HG02610 (cell line): ENCODE results near the gene GAS1.

Source experiments
- ATAC-seq: cut with Tn5 transposase; IDR thresholded peaks from one replicate; pipeline ENCODE4 v1.9.1; 2021; ENCODE audit warnings: mild to moderate bottlenecking, moderate library complexity; ENCODE audit not compliant: unreplicated experiment

GAS1 gene

DNA sequence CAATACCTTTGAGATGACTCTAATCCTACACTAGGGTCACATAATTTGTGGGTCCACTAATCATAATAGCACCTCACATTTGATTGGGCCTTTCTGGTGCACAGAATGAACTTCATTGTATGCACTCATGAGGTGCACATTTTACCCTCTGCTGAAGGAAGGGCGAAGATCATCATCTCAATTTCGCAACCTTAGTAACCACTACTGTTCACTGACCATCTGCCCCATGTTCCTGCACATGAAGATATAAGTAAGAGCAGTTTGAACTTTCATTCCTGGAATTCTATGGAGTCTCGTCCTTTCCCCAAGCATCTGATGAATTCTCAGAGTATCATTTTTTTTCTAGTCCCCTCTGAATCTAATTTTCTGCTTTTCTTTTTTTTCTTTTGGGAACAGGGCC is 21.2 kb downstream of the GAS1 start:
- ATAC-seq, result no peak

DNA sequence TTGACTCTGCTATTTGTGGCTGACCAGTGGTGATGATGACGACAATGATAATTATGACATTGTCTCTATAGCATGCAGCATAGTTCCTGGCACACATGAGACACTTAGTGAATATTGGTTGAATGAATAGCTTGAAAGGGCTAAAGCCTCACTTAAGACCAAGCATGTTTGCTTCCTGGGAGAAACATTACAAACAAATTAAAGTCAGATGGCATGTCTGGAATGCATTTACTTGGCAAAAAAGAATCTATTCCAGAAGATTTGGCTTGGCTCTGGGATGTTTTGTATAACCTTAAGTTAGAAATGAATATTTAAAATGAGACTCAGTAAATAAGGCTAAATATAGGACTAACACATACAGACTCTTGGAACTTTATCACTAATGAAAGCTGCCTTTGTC is 21.6 kb downstream of the GAS1 start:
- no peak for ATAC-seq

- ATAC-seq, result no peak
Observed at GRCh38 chr9:86924206-86924605, 23.1 kb downstream of the GAS1 start.

DNA sequence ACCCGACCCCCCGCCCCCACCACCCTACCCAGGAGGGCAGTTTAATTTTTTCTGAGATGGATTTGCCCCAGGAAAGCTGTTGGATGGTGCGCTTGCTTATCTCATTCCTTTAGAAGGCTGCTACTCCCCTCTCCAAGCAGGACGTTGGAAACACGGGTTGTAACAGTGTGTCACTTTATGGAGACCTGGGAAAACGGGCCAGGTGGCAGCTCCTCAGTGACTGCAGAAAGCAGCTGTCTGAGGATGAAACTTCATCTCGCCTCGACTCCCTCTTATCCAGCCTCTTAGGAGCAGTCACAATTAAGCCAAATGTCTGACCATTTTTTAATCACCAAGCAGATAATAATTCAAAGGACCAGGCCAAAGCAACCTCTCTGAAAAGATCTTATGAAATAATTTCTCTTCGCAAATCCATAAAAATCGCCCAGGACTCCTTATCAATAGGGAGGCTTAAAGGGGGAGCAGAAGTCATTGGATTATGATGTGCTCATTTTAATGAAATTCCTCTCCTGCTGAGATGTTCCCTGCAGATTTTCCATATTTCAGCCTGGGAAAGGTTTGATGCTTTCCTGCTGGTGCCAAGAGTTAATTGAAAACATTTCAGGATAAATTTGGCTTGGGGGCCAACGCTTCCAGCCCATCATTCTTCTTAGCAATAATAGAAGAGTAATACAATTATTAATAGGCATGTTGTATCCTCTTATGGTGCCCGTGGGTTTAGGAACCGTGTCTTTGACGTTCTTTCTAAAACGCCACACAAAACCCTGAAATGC is 26.0 kb downstream of the GAS1 start:
- ATAC-seq, result no peak

DNA sequence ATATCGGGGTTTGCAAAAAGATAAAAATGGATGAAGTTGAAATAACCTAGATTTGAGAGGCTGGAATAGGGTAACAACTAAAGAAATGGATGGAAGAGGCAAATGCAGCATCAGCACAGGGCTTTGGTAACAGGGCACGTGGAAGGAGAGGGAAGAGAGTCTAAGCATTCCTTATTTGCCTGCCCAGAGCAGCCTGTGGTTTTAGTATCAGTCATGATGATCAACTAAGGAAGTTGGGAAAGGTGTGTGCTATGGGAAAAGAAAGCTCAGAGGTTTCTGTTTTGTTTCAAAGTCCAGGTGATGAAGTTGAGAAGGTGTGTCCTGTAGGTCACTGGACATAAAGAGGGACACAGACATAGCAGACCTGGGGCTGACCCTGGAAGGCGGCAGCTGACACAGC is 28.8 kb downstream of the GAS1 start:
- ATAC-seq, result no peak

GRCh38 chr9:86912210-86912609 is 35.1 kb downstream of the GAS1 start:
- ATAC-seq, result no peak

DNA sequence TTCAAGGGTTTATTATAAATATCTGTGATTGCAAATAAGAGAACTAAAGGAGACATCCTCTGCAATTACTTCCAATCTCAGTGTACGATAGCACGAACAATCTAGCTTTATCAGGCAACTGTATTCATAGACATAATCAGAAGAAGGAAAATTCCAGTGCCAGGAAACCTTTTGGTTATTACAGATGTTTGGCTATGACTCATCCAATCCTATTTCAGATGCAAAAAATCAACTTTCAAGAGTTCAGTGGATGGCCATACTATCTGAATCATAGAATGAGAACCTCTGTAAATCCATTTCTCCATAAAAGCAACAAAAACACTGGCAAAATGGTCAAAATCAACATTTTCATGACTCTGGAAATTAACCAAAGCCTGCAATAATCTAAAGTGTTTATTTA is 37.9 kb downstream of the GAS1 start:
- ATAC-seq, result no peak

GRCh38 chr9:86908261-86908660 is 39.0 kb downstream of the GAS1 start:
- no peak for ATAC-seq

- no peak for ATAC-seq
Observed at GRCh38 chr9:86907346-86907745, 40.0 kb downstream of the GAS1 start.

- no peak for ATAC-seq
Observed at GRCh38 chr9:86903734-86904085, 43.6 kb downstream of the GAS1 start.

DNA sequence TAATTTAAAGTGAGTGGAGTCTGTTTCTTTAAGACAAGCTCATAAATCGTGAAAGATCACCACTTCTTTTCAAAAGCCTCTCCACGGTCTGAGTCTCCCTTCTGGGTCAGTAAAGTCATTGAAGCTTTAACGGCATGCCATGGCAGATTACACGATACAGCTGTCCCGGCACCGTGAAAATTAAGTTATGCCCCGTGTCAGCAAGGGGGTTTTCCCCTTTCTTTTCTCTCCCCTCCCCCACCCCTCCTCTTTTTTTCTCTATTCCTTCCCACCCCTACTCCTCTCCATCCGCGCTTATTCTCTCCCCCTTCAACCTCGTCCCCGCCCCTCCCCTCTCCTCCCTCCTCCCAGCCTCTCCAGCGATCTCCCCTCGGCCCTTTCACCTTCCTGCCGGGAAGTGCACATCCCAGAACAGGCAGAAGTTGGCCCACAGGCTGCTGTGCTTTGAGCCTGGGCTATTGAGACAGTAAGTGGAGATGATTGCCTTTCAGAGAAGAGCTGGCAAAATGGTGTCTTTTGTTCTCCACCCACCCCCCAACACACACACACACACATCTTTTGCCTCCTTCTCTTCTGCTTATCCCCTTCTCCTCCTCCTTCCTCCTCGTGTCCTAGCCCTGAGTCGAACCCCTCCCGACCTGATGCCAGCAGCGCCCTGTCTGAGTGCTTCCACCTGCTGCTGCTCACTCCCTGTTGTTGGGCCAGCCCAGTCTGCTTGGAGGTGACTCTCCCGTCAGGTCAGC is 44.1 kb downstream of the GAS1 start:
- ATAC-seq, result no peak

DNA sequence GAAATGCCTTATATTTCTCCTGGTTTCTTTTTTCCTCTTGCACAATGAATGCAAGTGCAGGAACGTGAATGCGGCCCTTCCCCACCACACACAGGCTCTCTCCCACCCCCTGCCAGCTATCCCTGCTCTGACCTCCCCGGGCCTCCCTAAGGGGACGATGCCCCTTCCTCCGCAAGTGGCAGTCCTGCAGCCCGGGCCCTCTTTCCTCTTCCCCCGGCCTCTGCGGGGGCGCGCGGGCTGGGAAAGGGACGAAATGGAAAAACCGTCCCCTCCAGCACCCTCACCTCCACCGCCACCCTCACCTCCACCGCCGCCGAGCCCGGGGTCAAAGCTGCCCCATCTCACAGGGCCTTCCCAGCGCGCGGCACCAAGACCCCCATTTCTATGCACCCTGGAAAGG is 44.7 kb downstream of the GAS1 start:
- no peak for ATAC-seq

GRCh38 chr9:86902176-86902575 is 45.1 kb downstream of the GAS1 start:
- ATAC-seq, result no peak

DNA sequence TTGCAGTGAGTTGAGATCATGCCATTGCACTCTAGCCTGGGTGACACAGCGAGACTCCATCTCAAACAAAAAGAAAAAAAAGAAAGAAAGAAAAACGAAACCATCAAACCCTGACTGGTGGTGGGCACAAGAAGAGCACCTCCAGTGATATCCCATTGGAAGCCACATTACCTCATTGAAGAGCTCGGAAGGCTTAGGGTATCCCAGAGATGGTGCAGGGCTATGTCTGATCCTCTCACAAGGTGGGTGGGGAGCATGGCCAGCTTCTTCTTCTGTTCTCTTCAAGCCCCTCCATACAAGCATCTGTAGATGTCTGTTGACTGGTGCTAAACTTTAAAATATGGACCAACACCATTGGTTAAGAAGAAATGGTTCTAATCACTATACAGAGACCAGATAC is 45.8 kb downstream of the GAS1 start:
- no peak for ATAC-seq
